ENCODE results near the gene CRLF2. TPM values are rescaled to one million over a fixed set of nuclear protein-coding genes. Genes with fewer than 3 reads are reported as not detected.
"Not testable (repeated sequence)": the region's sequence is repeated elsewhere in the genome, so short reads cannot be mapped to it uniquely, and the experiment has no call there.

The CRLF2 gene
- polyA plus RNA-seq, 3 donors, result 0.11 to 0.17 TPM; not detected in 1

GRCh38 chrX:1182211-1182610, 30.2 kb downstream of the CRLF2 start:
- H3K4me3 ChIP-seq (replicated peaks in 1 of 3; ENCODE audit: low read depth in 2 of 3, low read length in 3 of 3), result no peak overlapping the region
- H3K4me1 ChIP-seq (ENCODE audit: control insufficient read depth in 1 of 2, insufficient read depth in 2 of 2, low read length in 2 of 2), result no peaks in the 10 kb centered on the region
- Mint-ChIP-seq H3K9me3 (peaks cover 0 to 2% (median 0%) of the 10 kb centered on the region in 7 donors), H3K27ac (no peak overlapping the region), H3K27me3 (ENCODE audit: low read depth in 3 of 3) (peaks cover under 1 to 8% (median 3%) of the 10 kb centered on the region in 3 donors), H3K4me3 (no peak overlapping the region), H3K4me1 (peaks cover 8% of the 10 kb centered on the region), H3K36me3 (no peaks in the 10 kb centered on the region)
- no peak overlapping the region for H2AFZ ChIP-seq (ENCODE audit: insufficient read depth, low read depth, low read length, poor library complexity, severe bottlenecking)
- H3K79me2 ChIP-seq (ENCODE audit: insufficient read depth, low read length), result no peaks in the 10 kb centered on the region
- no peak for TF ChIP-seq CTCF (IDR thresholded peaks at IDR 0.05)
- intact Hi-C loops (cut with micrococcal nuclease), result no loop called here
- H3K9ac ChIP-seq (ENCODE audit: insufficient read depth, low read length, poor library complexity, severe bottlenecking), result no peak overlapping the region
- no peaks in the 10 kb centered on the region for H3K27me3 ChIP-seq (ENCODE audit: control insufficient read depth in 2 of 2, insufficient read depth in 2 of 2, low read length in 2 of 2)
- H4K20me1 ChIP-seq (ENCODE audit: insufficient read depth, low read length), result no peaks in the 10 kb centered on the region
- no peaks in the 10 kb centered on the region for H3K36me3 ChIP-seq (replicated peaks in 1 of 2; ENCODE audit: control insufficient read depth in 1 of 2, insufficient read depth in 2 of 2, low read length in 2 of 2)
- H3K27ac ChIP-seq (ENCODE audit: low read depth in 1 of 2, low read length in 2 of 2), result no peak overlapping the region
- 72% methylated on average over 4 of the region's 4 CpGs for WGBS (ENCODE audit: insufficient coverage)
- no peaks in the 10 kb centered on the region for H3K9me3 ChIP-seq (replicated peaks in 1 of 2; ENCODE audit: control insufficient read depth in 1 of 2, insufficient read depth in 1 of 2, low read length in 2 of 2)
- no peak for DNase-seq
- no peak overlapping the region for H3K4me2 ChIP-seq (replicated peaks; ENCODE audit: extremely low read depth, low read length, poor library complexity, severe bottlenecking)

- H3K9ac ChIP-seq (ENCODE audit: insufficient read depth, low read length, poor library complexity, severe bottlenecking); H3K27ac ChIP-seq (ENCODE audit: low read depth in 1 of 2, low read length in 2 of 2); DNase-seq; H3K27me3 ChIP-seq (ENCODE audit: control insufficient read depth in 2 of 2, insufficient read depth in 2 of 2, low read length in 2 of 2); H3K4me2 ChIP-seq (replicated peaks; ENCODE audit: extremely low read depth, low read length, poor library complexity, severe bottlenecking); H3K36me3 Mint-ChIP-seq; H3K4me1 Mint-ChIP-seq; H2AFZ ChIP-seq (ENCODE audit: insufficient read depth, low read depth, low read length, poor library complexity, severe bottlenecking); H3K36me3 ChIP-seq (replicated peaks in 1 of 2; ENCODE audit: control insufficient read depth in 1 of 2, insufficient read depth in 2 of 2, low read length in 2 of 2); H3K9me3 ChIP-seq (replicated peaks in 1 of 2; ENCODE audit: control insufficient read depth in 1 of 2, insufficient read depth in 1 of 2, low read length in 2 of 2); H3K79me2 ChIP-seq (ENCODE audit: insufficient read depth, low read length); H3K4me1 ChIP-seq (ENCODE audit: control insufficient read depth in 1 of 2, insufficient read depth in 2 of 2, low read length in 2 of 2); H3K4me3 ChIP-seq (replicated peaks in 1 of 3; ENCODE audit: low read depth in 2 of 3, low read length in 3 of 3); H3K9me3 Mint-ChIP-seq; H3K27me3 Mint-ChIP-seq (ENCODE audit: low read depth in 3 of 3); H3K4me3 Mint-ChIP-seq; intact Hi-C loops (cut with micrococcal nuclease); H4K20me1 ChIP-seq (ENCODE audit: insufficient read depth, low read length): not testable (repeated sequence)
- 91% methylated on average over 4 of the region's 14 CpGs for WGBS (ENCODE audit: insufficient coverage)
- peak overlapping the region in 1 of 7 donors; percentile 70 for H3K27ac Mint-ChIP-seq
These were observed 30.8 kb downstream of the CRLF2 start for GRCh38 chrX:1181661-1182060.
